Measurements from ENCODE around the gene PPP3CA.

Gene PPP3CA

DNA sequence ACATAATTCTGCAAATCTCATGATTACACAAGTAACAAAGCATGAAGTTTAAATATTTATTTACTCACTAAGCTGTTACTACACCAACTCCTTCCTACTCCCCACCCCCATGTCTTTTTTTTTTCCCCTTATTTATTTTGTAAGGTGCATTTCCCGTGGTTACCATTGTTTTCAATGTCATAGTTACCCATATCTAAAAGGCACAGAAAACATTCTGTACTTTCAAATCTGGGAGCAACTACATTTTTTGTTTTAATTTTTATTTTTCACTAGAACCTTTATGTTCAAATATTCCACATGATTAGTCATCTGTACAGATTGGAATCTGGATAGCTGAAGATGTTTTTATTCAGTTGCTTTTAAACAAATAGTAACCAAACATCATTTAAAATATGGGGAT lies 62.8 kb downstream of the PPP3CA start:
- TF ChIP-seq, protein P1, sequence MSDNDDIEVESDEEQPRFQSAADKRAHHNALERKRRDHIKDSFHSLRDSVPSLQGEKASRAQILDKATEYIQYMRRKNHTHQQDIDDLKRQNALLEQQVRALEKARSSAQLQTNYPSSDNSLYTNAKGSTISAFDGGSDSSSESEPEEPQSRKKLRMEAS (IDR thresholded peaks at IDR 0.05): no peak
- TF ChIP-seq, protein P2, sequence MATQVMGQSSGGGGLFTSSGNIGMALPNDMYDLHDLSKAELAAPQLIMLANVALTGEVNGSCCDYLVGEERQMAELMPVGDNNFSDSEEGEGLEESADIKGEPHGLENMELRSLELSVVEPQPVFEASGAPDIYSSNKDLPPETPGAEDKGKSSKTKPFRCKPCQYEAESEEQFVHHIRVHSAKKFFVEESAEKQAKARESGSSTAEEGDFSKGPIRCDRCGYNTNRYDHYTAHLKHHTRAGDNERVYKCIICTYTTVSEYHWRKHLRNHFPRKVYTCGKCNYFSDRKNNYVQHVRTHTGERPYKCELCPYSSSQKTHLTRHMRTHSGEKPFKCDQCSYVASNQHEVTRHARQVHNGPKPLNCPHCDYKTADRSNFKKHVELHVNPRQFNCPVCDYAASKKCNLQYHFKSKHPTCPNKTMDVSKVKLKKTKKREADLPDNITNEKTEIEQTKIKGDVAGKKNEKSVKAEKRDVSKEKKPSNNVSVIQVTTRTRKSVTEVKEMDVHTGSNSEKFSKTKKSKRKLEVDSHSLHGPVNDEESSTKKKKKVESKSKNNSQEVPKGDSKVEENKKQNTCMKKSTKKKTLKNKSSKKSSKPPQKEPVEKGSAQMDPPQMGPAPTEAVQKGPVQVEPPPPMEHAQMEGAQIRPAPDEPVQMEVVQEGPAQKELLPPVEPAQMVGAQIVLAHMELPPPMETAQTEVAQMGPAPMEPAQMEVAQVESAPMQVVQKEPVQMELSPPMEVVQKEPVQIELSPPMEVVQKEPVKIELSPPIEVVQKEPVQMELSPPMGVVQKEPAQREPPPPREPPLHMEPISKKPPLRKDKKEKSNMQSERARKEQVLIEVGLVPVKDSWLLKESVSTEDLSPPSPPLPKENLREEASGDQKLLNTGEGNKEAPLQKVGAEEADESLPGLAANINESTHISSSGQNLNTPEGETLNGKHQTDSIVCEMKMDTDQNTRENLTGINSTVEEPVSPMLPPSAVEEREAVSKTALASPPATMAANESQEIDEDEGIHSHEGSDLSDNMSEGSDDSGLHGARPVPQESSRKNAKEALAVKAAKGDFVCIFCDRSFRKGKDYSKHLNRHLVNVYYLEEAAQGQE (IDR thresholded peaks at IDR 0.05; ENCODE audit: low read depth): no peak
- no peak for TF ChIP-seq NFIC (IDR thresholded peaks at IDR 0.05)
- no peak for TF ChIP-seq TCF12 (IDR thresholded peaks at IDR 0.05; ENCODE audit: low read depth)
- no peak for TF ChIP-seq EP300 (IDR thresholded peaks at IDR 0.05; ENCODE audit: borderline replicate concordance)
- TF ChIP-seq CREB1 (IDR thresholded peaks at IDR 0.05; ENCODE audit: low read depth): no peak
- no peak for TF ChIP-seq TAF1 (IDR thresholded peaks at IDR 0.05; ENCODE audit: low read depth)

DNA sequence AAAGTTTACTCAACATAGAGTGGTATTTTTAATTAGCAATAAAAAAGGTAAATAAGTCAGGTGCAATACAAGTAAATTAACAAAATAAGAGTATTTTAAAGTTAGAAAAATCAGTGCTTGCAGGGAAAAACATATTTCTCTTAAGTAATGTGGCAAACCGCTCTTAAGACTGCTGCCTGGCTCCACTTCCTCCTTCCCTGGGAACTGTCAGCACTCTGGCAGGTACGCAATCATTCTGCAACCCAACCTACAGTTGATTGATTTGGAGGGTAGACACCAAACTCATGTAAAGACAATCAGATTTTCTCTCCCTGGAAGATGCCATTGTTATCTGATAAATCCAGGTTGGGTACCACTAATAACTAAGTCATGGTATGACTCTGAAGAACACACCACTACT lies 63.9 kb downstream of the PPP3CA start:
- TF ChIP-seq CREB1 (IDR thresholded peaks at IDR 0.05; ENCODE audit: low read depth) (no peak), TEAD4 (IDR thresholded peaks at IDR 0.05) (no peak), NFIC (IDR thresholded peaks at IDR 0.05) (no peak), TCF12 (IDR thresholded peaks at IDR 0.05; ENCODE audit: low read depth) (no peak), TAF1 (IDR thresholded peaks at IDR 0.05; ENCODE audit: low read depth) (no peak), CEBPB (IDR thresholded peaks at IDR 0.05) (no peak), ZBTB7A (IDR thresholded peaks at IDR 0.05; ENCODE audit: low read depth) (no peak)
- TF ChIP-seq, protein P3, sequence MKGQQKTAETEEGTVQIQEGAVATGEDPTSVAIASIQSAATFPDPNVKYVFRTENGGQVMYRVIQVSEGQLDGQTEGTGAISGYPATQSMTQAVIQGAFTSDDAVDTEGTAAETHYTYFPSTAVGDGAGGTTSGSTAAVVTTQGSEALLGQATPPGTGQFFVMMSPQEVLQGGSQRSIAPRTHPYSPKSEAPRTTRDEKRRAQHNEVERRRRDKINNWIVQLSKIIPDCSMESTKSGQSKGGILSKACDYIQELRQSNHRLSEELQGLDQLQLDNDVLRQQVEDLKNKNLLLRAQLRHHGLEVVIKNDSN (IDR thresholded peaks at IDR 0.05): no peak

DNA sequence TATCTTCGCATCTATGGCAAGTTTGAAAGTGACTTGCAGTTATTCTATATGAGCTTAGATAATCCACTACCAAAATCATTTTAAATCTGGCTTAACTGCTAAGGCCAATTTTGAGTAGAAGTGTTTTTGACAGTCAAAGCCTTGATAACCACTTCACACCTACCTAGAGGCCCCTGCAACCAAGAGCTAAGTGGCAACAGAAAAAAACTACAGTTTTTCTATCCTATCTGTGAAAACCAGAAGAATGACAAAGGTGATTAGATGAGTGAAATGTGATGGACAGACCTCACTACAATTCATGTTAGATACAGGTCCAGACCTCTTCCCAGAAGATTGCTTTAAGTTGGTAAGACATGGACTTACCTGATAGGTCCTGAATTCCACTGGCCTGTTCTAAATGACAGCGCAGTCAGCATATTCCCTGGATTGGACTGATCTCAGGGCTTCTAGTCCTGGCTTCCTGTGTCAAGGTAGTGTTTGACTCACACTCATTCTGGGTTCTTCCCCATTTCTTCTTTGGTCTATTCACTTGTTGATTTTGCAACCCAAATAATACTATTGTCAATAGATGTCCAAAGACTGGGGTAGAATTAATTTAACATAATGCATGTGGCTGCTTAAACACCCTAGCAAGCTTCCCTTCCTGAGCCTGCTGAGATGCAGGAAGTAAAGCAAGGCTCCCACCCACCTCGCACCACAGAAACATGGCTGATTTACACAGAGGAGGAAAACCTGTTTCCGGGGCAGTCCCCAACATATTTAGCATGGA lies 65.1 kb downstream of the PPP3CA start:
- TF ChIP-seq CEBPB (IDR thresholded peaks at IDR 0.05) (no peak), TEAD4 (IDR thresholded peaks at IDR 0.05) (no peak), YY1 (IDR thresholded peaks at IDR 0.05; ENCODE audit: low read depth) (no peak)
- TF ChIP-seq, protein P2 (IDR thresholded peaks at IDR 0.05; ENCODE audit: low read depth): no peak
- TF ChIP-seq, protein P3 (IDR thresholded peaks at IDR 0.05): no peak

DNA sequence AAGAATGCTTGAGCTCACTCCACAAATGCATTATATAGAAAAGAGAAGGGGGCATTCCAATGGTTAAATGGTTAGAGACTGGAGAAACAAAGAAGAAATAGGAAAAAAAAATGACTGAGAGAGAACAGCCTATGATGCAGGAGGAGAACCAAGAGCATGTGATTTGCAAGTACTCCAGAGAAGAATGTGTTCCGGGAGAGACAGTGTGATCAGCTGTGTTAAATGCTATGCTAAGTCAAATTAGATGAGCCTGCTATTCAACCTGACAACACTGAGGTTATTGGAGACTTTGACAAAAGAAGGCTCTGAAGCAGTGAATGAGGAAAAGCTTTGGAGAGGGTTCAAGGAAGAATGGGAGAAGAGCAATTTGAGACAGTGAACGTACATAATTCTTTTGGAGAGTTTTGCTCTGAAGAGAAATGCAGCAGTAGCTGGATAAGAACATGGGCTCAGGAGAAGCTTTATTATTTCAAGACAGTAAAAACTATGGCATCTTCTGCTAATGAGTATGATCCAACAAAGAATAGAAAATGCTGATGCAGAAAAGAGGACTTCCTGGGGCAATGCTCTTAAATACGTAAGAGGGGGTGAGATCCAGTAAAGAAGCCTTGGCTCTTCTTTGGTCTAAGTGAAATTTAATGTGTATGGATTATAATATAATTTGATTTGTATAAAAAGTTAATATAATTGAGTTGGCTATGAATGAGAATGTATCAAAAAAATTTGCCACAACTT lies 66.3 kb downstream of the PPP3CA start:
- no peak for TF ChIP-seq FOXM1 (IDR thresholded peaks at IDR 0.05; ENCODE audit: borderline replicate concordance, low read depth)

DNA sequence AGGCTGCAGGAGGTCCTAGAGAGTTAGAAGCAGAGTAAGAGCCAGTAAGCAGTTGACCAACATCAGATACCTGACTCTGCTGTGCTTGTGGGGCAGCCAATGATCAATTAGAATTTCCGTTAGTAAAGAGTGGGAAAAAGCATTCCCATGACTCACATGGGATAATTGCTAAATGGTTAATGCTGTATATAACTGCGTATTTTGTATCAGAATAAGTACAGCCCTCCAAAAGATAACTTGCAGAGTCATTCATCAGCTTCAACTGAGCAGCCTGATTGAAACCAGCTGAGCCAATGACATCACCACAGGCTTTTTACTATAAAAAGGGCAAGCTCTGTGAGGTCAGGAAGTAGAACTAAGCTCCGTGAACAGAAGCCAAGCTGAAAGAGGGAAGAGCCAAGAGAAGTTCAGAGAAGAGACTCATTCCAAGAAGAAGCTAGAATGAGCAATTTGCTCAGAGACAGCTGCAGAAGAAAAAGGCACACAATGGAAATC lies 67.9 kb downstream of the PPP3CA start:
- TF ChIP-seq RAD21 (IDR thresholded peaks at IDR 0.05; ENCODE audit: low read depth) (no peak), TAF1 (IDR thresholded peaks at IDR 0.05; ENCODE audit: low read depth) (no peak), ZBTB7A (IDR thresholded peaks at IDR 0.05; ENCODE audit: low read depth) (no peak), TEAD4 (IDR thresholded peaks at IDR 0.05) (no peak), TCF12 (IDR thresholded peaks at IDR 0.05; ENCODE audit: low read depth) (no peak), CREB1 (IDR thresholded peaks at IDR 0.05; ENCODE audit: low read depth) (no peak), EP300 (IDR thresholded peaks at IDR 0.05; ENCODE audit: borderline replicate concordance) (no peak), CEBPB (IDR thresholded peaks at IDR 0.05) (no peak), EGR1 (IDR thresholded peaks at IDR 0.05) (no peak), YY1 (IDR thresholded peaks at IDR 0.05; ENCODE audit: low read depth) (no peak), FOXM1 (IDR thresholded peaks at IDR 0.05; ENCODE audit: borderline replicate concordance, low read depth) (no peak), NFIC (IDR thresholded peaks at IDR 0.05) (no peak)
- TF ChIP-seq, protein P1 (IDR thresholded peaks at IDR 0.05): no peak
- TF ChIP-seq, protein P3 (IDR thresholded peaks at IDR 0.05): no peak
- TF ChIP-seq, protein P2 (IDR thresholded peaks at IDR 0.05; ENCODE audit: low read depth): no peak
